SK-N-SH (cell line): ENCODE data around the gene NR2E3. TPM values are rescaled to one million over a fixed set of nuclear protein-coding genes. Genes with fewer than 3 reads are reported as not detected.

Experiments
- CTCF ChIA-PET: fragments of 300-600, 350-600 bp; formaldehyde crosslinking; extraction: SDS; loops from one replicate; lab custom pipeline; 2021; lab: Yijun Ruan, JAX
- POLR2A ChIA-PET: fragments of 350-600 bp; sonication (Branson Sonifier 250); formaldehyde crosslinking; extraction: SDS; loops from one replicate; lab custom pipeline; 2020; ENCODE audit warnings: antibody characterized with exemption, inconsistent platforms; lab: Yijun Ruan, JAX
- DNase-seq: peaks from one replicate; pipeline ENCODE4 v3.0.0; 2012
- H2AFZ ChIP-seq: fragments of 200-600 bp; sonication (generic); 2 replicates; pipeline ENCODE4 v1.8.1; 2016; ENCODE audit warnings: antibody characterized with exemption, mild to moderate bottlenecking, low read depth
- H3F3A ChIP-seq: fragments of 200-600 bp; sonication (generic); replicated peaks from 2 replicates; pipeline ENCODE3; 2016; ENCODE audit warnings: antibody characterized with exemption, mild to moderate bottlenecking; ENCODE audit not compliant: insufficient read depth
- H3K27ac ChIP-seq, 2 experiments: fragments of 200-500 bp in 1 of 2; fragments of 200-600 bp in 1 of 2; sonication (Bioruptor generic) in 1 of 2; sonication (generic), shearing (Covaris generic) in 1 of 2; 2 replicates each; pipeline versions ENCODE4 v1.5.1 to v1.6.1; 2014 to 2016; ENCODE audit warnings: low read depth in 2 of 2, inconsistent platforms in 1 of 2, low read length in 1 of 2, mild to moderate bottlenecking in 1 of 2, mixed read lengths in 1 of 2
- H3K27me3 ChIP-seq: fragments of 200-600 bp; sonication (generic), shearing (Covaris generic); 2 replicates; pipeline ENCODE4 v1.6.1; 2016; ENCODE audit warnings: mixed run types; ENCODE audit not compliant: insufficient read depth
- H3K36me3 ChIP-seq, 2 experiments: fragments of 200-500 bp in 1 of 2; fragments of 200-600 bp in 1 of 2; sonication (Bioruptor generic) in 1 of 2; sonication (generic) in 1 of 2; replicated peaks in 1 of 2; 2 replicates each; pipeline versions ENCODE3 to v1.5.1; 2014 to 2016; ENCODE audit warnings: low read length in 1 of 2, mild to moderate bottlenecking in 1 of 2; ENCODE audit not compliant: insufficient read depth in 2 of 2, control insufficient read depth in 1 of 2
- H3K4me1 ChIP-seq, 2 experiments: fragments of 200-500 bp in 1 of 2; fragments of 200-600 bp in 1 of 2; sonication (Bioruptor generic) in 1 of 2; sonication (generic), shearing (Covaris generic) in 1 of 2; 2 replicates each; pipeline versions ENCODE4 v1.5.1 to v1.6.1; 2014 to 2016; ENCODE audit warnings: low read depth in 1 of 2, low read length in 1 of 2, mixed run types in 1 of 2; ENCODE audit not compliant: insufficient read depth in 2 of 2, control insufficient read depth in 1 of 2
- H3K4me2 ChIP-seq: fragments of 200-600 bp; sonication (generic), shearing (Covaris generic); 2 replicates; pipeline ENCODE4 v1.6.1; 2017; ENCODE audit warnings: mixed run types
- H3K4me3 ChIP-seq, 2 experiments: fragments of 200-500 bp in 1 of 2; fragments of 200-600 bp in 1 of 2; sonication (Bioruptor generic) in 1 of 2; sonication (generic), shearing (Covaris generic) in 1 of 2; 2 replicates each; pipeline versions ENCODE4 v1.5.1 to v1.8.1; 2014 to 2016; ENCODE audit warnings: low read depth in 2 of 2, inconsistent platforms in 1 of 2, low read length in 1 of 2, mild to moderate bottlenecking in 1 of 2, mixed read lengths in 1 of 2, moderate library complexity in 1 of 2
- H3K79me2 ChIP-seq: fragments of 200-600 bp; sonication (generic); 2 replicates; pipeline ENCODE4 v1.8.1; 2017; ENCODE audit warnings: mild to moderate bottlenecking; ENCODE audit not compliant: insufficient read depth
- H3K9ac ChIP-seq: fragments of 200-600 bp; sonication (generic); 2 replicates; pipeline ENCODE4 v1.6.1; 2017; ENCODE audit warnings: mixed run types
- H3K9me2 ChIP-seq: fragments of 200-600 bp; sonication (generic); 2 replicates; pipeline ENCODE4 v1.6.1; 2017; ENCODE audit warnings: mixed run types
- H3K9me3 ChIP-seq: fragments of 200-600 bp; sonication (generic); 2 replicates; pipeline ENCODE4 v1.6.1; 2017; ENCODE audit warnings: mixed run types, mild to moderate bottlenecking, moderate library complexity
- H4K20me1 ChIP-seq: fragments of 200-600 bp; sonication (generic); 2 replicates; pipeline ENCODE4 v1.6.1; 2017; ENCODE audit warnings: mild to moderate bottlenecking, mixed run types; ENCODE audit not compliant: insufficient read depth
- ELF1 ChIP-seq: IDR thresholded peaks from 2 replicates; pipeline ENCODE4 v1.4.0; 2012
- EZH2phosphoT487 ChIP-seq: fragments of 200-600 bp; sonication (generic); IDR thresholded peaks from 2 replicates; pipeline ENCODE4 v1.6.1; 2017; ENCODE audit warnings: low read depth, mixed run types, mild to moderate bottlenecking, antibody characterized with exemption, moderate library complexity, borderline replicate concordance
- FOSL2 ChIP-seq: IDR thresholded peaks from 2 replicates; pipeline ENCODE4 v1.4.0; 2012; ENCODE audit warnings: low read depth, mild to moderate bottlenecking, moderate library complexity, borderline replicate concordance
- GATA2 ChIP-seq: sonication (generic); formaldehyde crosslinking; IDR thresholded peaks from 2 replicates; pipeline ENCODE4 v1.5.0; 2020; ENCODE audit warnings: mild to moderate bottlenecking, missing genetic modification reagents
- JUND ChIP-seq: IDR thresholded peaks from 2 replicates; pipeline ENCODE4 v1.4.0; 2012
- MEF2A ChIP-seq: IDR thresholded peaks from 2 replicates; pipeline ENCODE4 v1.4.0; 2012; ENCODE audit warnings: low read depth, borderline replicate concordance
- MXI1 ChIP-seq: IDR thresholded peaks from 2 replicates; pipeline ENCODE4 v1.6.1; 2012; ENCODE audit warnings: mild to moderate bottlenecking, low read depth, low read length, improper control_type of control experiment
- POLR2AphosphoS5 ChIP-seq: IDR thresholded peaks from 2 replicates; pipeline ENCODE4 v1.6.1; 2012; ENCODE audit warnings: low read depth, low read length
- RCOR1 ChIP-seq: fragments of 150-350 bp; IDR thresholded peaks from 2 replicates; pipeline ENCODE4 v1.6.1; 2017; ENCODE audit warnings: antibody characterized with exemption, low read length
- RFX5 ChIP-seq: IDR thresholded peaks from 2 replicates; pipeline ENCODE4 v1.6.1; 2012; ENCODE audit warnings: mild to moderate bottlenecking, improper control_type of control experiment, low read length
- TCF12 ChIP-seq: IDR thresholded peaks from 2 replicates; pipeline ENCODE4 v1.4.0; 2012
- YY1 ChIP-seq: IDR thresholded peaks from 2 replicates; pipeline ENCODE4 v1.4.0; 2012; ENCODE audit warnings: low read depth, mild to moderate bottlenecking
- WGBS: methylation state at CpG from one replicate; pipeline ENCODE4 v1.1.6; 2017; ENCODE audit warnings: low lambda C conversion rate; 5-methylcytosine and 5-hydroxymethylcytosine counted together
- polyA plus RNA-seq, 3 experiments: library from polyadenylated mRNA; depleted of rRNA; stranded (reverse); fragments of >200 nt; gene quantifications; 2 replicates each; pipeline ENCODE4 v1.2.3, GENCODE V29; 2012
- TF ChIP-seq, protein P1 (sequence below): IDR thresholded peaks from 2 replicates; pipeline ENCODE4 v1.4.0; 2012; ENCODE audit warnings: low read depth, borderline replicate concordance
- TF ChIP-seq, protein P2 (sequence below): IDR thresholded peaks from 2 replicates; pipeline ENCODE4 v1.4.0; 2012; ENCODE audit warnings: low read depth, borderline replicate concordance
- TF ChIP-seq, protein P3 (sequence below): fragments of 150-350 bp; IDR thresholded peaks from 2 replicates; pipeline ENCODE4 v1.6.1; 2016; ENCODE audit warnings: mild to moderate bottlenecking, low read depth, low read length
- TF ChIP-seq, protein P4 (sequence below): fragments of 150-350 bp; IDR thresholded peaks from 2 replicates; pipeline ENCODE4 v1.6.1; 2017; ENCODE audit warnings: antibody characterized with exemption, low read length, low read depth, borderline replicate concordance
- TF ChIP-seq, protein P5 (sequence below): fragments of 200-600 bp; sonication (generic); IDR thresholded peaks from 2 replicates; pipeline ENCODE4 v1.6.1; 2017; ENCODE audit warnings: antibody characterized with exemption, mild to moderate bottlenecking, moderate library complexity
- TF ChIP-seq, protein P6 (sequence below): IDR thresholded peaks from 2 replicates; pipeline ENCODE4 v1.4.0; 2012; ENCODE audit warnings: low read depth

NR2E3 gene
- polyA plus RNA-seq, 1 of the 3 experiments (the other 2 are of a cell fraction): 0.18 TPM

DNA sequence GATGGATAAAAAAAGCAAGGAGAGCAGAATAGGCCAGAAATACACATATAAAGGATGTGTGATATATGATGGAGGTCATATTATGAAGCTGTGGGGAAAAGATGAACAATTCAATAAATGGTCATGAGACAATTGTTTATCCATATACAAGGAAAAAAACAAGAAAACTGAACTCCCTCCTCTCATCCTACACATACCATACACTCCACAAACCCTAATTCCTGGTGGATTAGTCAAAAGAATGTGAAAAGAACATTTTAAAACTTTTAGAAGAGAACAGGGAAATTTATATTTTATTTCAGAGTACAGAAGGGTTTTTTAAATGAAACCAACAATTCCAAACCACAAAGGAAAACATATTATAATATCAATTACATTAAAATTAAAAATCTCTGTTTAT lies 34.5 kb upstream of the NR2E3 start:
- H3K27me3 ChIP-seq: no peaks in the 10 kb centered on the region
- H3F3A ChIP-seq: peaks cover 7% of the 10 kb centered on the region
- no peaks in the 10 kb centered on the region for H4K20me1 ChIP-seq
- DNase-seq: no peak
- H3K9ac ChIP-seq: no peak overlapping the region
- no peak overlapping the region for H2AFZ ChIP-seq
- H3K79me2 ChIP-seq: no peaks in the 10 kb centered on the region
- H3K9me3 ChIP-seq: no peaks in the 10 kb centered on the region
- H3K4me3 ChIP-seq: no peak overlapping the region
- H3K4me2 ChIP-seq: no peak overlapping the region
- TF ChIP-seq RFX5 (no peak), JUND (no peak), YY1 (no peak), ELF1 (no peak), FOSL2 (no peak), RCOR1 (no peak), MEF2A (no peak)
- TF ChIP-seq, protein P1, sequence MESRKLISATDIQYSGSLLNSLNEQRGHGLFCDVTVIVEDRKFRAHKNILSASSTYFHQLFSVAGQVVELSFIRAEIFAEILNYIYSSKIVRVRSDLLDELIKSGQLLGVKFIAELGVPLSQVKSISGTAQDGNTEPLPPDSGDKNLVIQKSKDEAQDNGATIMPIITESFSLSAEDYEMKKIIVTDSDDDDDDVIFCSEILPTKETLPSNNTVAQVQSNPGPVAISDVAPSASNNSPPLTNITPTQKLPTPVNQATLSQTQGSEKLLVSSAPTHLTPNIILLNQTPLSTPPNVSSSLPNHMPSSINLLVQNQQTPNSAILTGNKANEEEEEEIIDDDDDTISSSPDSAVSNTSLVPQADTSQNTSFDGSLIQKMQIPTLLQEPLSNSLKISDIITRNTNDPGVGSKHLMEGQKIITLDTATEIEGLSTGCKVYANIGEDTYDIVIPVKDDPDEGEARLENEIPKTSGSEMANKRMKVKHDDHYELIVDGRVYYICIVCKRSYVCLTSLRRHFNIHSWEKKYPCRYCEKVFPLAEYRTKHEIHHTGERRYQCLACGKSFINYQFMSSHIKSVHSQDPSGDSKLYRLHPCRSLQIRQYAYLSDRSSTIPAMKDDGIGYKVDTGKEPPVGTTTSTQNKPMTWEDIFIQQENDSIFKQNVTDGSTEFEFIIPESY: no peak
- TF ChIP-seq, protein P2, sequence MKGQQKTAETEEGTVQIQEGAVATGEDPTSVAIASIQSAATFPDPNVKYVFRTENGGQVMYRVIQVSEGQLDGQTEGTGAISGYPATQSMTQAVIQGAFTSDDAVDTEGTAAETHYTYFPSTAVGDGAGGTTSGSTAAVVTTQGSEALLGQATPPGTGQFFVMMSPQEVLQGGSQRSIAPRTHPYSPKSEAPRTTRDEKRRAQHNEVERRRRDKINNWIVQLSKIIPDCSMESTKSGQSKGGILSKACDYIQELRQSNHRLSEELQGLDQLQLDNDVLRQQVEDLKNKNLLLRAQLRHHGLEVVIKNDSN: no peak
- TF ChIP-seq, protein P3, sequence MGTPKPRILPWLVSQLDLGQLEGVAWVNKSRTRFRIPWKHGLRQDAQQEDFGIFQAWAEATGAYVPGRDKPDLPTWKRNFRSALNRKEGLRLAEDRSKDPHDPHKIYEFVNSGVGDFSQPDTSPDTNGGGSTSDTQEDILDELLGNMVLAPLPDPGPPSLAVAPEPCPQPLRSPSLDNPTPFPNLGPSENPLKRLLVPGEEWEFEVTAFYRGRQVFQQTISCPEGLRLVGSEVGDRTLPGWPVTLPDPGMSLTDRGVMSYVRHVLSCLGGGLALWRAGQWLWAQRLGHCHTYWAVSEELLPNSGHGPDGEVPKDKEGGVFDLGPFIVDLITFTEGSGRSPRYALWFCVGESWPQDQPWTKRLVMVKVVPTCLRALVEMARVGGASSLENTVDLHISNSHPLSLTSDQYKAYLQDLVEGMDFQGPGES: no peak
- TF ChIP-seq, protein P4, sequence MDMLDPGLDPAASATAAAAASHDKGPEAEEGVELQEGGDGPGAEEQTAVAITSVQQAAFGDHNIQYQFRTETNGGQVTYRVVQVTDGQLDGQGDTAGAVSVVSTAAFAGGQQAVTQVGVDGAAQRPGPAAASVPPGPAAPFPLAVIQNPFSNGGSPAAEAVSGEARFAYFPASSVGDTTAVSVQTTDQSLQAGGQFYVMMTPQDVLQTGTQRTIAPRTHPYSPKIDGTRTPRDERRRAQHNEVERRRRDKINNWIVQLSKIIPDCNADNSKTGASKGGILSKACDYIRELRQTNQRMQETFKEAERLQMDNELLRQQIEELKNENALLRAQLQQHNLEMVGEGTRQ: no peak
- TF ChIP-seq, all 33 proteins: peak for 0
- ChIA-PET POLR2A (no interaction called here), CTCF (interaction anchor here (0.6 to 7.7 kb wide), 3 partner anchors 26 to 560 kb away, joined by 3 to 58 read pairs (median 9); no protein-coding TSS in a partner anchor)
- Histone ChIP-seq H3K4me1 (peaks cover 0 to 5% of the 10 kb centered on the region in 2 experiments; a peak in 1 of 4 replicates), H3K36me3 (peaks cover 0 to 16% of the 10 kb centered on the region in 2 experiments), H3K27ac (no peak overlapping the region), H3K9me2 (no peaks in the 10 kb centered on the region)

DNA sequence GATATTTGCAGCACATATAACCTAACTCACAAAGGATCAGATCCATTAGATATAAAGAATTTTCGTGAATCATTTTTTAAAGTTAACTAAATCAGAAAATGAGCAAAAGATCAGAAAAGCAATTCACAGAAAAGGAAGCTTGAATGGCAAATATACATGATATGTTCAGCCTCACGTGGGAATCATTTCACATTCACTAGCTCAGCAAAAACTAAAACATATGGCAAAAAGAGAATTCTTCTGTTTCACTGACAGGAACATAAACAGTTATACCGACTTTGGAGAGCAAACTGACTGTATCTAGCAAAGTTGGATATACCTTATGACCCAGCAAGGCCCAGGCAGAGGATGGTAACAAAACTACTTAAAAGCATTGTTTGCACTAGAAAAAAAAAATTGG lies 34.0 kb upstream of the NR2E3 start:
- no peaks in the 10 kb centered on the region for H3K9me2 ChIP-seq
- POLR2A ChIA-PET: no interaction called here
- TF ChIP-seq GATA2: no peak
- no peak for TF ChIP-seq JUND
- TF ChIP-seq, protein P5, sequence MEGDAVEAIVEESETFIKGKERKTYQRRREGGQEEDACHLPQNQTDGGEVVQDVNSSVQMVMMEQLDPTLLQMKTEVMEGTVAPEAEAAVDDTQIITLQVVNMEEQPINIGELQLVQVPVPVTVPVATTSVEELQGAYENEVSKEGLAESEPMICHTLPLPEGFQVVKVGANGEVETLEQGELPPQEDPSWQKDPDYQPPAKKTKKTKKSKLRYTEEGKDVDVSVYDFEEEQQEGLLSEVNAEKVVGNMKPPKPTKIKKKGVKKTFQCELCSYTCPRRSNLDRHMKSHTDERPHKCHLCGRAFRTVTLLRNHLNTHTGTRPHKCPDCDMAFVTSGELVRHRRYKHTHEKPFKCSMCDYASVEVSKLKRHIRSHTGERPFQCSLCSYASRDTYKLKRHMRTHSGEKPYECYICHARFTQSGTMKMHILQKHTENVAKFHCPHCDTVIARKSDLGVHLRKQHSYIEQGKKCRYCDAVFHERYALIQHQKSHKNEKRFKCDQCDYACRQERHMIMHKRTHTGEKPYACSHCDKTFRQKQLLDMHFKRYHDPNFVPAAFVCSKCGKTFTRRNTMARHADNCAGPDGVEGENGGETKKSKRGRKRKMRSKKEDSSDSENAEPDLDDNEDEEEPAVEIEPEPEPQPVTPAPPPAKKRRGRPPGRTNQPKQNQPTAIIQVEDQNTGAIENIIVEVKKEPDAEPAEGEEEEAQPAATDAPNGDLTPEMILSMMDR: no peak
- no peak for TF ChIP-seq MXI1
- no peak for TF ChIP-seq POLR2AphosphoS5
- TF ChIP-seq TCF12: no peak
- no peak for TF ChIP-seq EZH2phosphoT487
- TF ChIP-seq, protein P6, sequence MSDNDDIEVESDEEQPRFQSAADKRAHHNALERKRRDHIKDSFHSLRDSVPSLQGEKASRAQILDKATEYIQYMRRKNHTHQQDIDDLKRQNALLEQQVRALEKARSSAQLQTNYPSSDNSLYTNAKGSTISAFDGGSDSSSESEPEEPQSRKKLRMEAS: no peak
- TF ChIP-seq, protein P2: no peak
- TF ChIP-seq ELF1: no peak

More for the DNA sequence above, 34.0 kb upstream of the NR2E3 start:
- H3K27me3 ChIP-seq: no peaks in the 10 kb centered on the region
- H3K4me2 ChIP-seq: no peak overlapping the region
- 85% methylated on average over 3 of the region's 3 CpGs for WGBS
- H2AFZ ChIP-seq: no peak overlapping the region
- H3K4me1 ChIP-seq: peaks cover 0 to 5% of the 10 kb centered on the region in 2 experiments; a peak in 1 of 4 replicates
- CTCF ChIA-PET: interaction anchor here (1.0 to 7.7 kb wide), 3 partner anchors 19 to 380 kb away, joined by 3 to 58 read pairs (median 9); no protein-coding TSS in a partner anchor
- no peak overlapping the region for H3K27ac ChIP-seq
- no peaks in the 10 kb centered on the region for H3K9me3 ChIP-seq
- H3F3A ChIP-seq: peaks cover 12% of the 10 kb centered on the region
- peaks cover 0 to 12% of the 10 kb centered on the region in 2 experiments for H3K36me3 ChIP-seq
- no peak overlapping the region for H3K9ac ChIP-seq
- no peak overlapping the region for H3K4me3 ChIP-seq
- no peak for DNase-seq
- no peaks in the 10 kb centered on the region for H4K20me1 ChIP-seq
- no peaks in the 10 kb centered on the region for H3K79me2 ChIP-seq
